NCI-H510A (cell line): Measurements from ENCODE around the gene VSNL1.

Experiments
- DNase-seq: peaks from one replicate; lab custom pipeline; 2025; lab: John Stamatoyannopoulos, UW

VSNL1 gene

GRCh38 chr2:17540093-17540812 is at the start of gene VSNL1:
TSS of gene VSNL1 (plus strand) at chr2:17540696. CDS start at chr2:17592075, 51,379 bp downstream.
- DNase-seq, result peak; percentile 82

DNA sequence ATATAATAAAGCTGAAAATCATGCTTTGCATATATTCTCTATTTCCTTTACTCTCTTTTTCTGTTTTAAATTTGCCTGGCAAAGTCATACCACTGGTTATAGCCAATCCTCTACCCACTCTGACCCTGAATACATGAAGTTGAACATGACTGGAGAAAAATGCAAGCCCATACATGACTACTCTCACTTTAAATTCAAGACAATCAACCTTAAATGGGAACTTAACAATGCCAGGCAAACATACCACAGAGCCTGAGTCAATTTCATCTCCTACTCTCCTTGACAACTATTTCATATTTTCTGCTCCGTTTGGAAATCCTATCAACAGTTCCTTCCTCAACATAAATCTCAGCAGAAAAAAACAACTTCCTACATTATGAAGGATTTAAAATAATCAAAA is 44.9 kb upstream of the VSNL1 start:
- DNase-seq, result no peak

DNA sequence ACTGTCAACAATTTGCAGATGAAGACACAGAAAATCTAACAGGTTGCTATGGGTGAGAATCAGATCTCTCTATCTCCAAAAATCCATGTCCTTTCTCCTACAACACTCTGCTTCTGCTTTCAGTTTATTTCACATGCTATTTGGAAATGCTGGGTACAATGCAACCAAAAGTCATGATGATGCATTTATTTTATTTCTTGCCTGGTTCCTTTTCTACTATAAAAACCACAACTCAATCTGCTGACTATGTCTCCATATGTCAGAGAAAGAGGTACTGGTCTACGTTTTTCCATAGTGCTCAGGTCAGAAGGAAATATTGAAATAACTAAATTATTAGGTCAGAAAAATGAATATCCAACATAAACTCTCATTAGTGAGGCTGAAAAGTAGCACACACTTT is 42.8 kb upstream of the VSNL1 start:
- no peak for DNase-seq

DNA sequence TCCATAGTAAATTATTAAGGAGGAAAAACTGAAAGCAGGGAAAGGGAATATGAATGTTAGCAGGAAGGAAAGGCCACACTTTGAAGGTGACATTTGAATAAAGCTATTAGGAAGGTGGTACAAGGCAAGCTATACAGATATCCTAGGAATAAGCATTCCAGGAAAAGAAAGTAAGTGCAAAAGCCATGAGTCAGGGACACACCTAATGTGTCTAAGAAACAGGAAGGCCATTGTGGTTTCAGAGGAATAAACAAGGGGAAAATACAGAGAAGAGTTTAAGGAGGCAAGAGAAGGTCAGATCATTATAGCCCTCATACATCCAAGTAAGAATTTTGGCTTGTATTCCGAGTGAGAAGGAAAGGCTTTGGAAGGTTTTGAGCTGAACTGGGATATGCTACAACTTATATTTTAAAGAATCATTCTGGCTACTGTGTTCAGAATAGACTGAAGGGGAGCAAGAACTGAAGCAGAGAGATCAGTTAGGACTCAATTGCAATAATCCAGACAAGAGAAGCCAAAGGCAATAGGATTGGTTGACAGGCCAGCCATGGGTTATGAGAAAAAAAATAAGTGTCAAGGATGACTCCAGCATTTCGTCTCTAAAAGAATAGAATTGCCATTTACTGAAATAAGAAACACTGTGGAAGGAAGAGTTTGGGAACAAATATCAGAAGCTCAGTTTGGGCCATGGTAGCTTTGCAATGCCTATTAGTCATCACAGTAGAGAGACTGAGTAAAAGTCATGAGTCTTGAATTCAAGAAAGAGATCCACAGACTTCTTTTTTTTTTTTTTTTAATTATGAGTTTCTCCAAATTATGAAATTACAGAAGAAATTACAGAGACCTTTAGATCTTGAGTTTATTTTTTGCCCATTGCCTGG is 33.5 kb upstream of the VSNL1 start:
- no peak for DNase-seq

- DNase-seq, result no peak
These were observed 24.8 kb upstream of the VSNL1 start for GRCh38 chr2:17515652-17516051.

GRCh38 chr2:17517481-17518211 is 22.9 kb upstream of the VSNL1 start:
- no peak for DNase-seq

GRCh38 chr2:17518212-17519154 is 22.0 kb upstream of the VSNL1 start, which contains the start of gene RAD51AP2:
TSS of gene RAD51AP2 (minus strand) at chr2:17518440. CDS start at chr2:17518415, 25 bp downstream.
- peak; percentile 65 for DNase-seq

- DNase-seq, result no peak
These were observed 21.0 kb upstream of the VSNL1 start for GRCh38 chr2:17519486-17519885.

DNA sequence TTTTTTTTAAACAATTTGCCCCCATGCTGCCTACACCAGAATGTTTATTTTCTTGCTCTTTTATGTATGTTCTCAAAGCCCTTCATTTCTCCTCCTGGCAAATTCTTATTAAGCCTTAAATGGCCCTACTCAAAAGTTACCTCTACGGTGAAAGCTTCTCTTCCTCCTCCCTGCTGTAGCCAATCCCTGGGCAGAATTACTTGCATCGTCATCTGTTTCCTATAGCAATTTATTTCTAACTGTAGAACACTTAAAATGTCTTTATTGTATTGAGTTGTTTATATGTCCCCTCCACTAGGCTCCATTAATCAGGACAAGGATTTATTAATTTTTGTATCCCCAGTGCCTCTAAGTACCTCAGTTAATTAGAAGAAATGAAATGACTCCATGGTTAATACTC is 19.7 kb upstream of the VSNL1 start:
- no peak for DNase-seq

DNA sequence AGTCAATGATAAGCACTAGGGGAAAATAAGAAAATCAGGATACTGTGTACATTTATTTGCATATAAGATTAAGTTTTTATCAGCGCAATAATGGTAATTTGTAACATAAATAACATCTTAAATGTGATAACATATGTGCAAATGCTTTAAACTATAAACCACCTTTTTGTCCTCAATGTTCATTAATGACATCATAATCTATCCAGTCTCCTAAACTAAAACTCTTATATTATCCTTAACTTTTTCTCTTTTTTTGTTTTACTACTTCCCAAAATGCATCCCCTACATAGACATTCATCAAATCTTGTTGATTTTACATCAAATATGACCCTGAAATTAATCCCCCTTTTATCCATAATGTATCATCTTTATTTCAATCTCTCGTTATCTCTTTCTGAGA is 18.9 kb upstream of the VSNL1 start:
- no peak for DNase-seq

- no peak for DNase-seq
These were observed 18.2 kb upstream of the VSNL1 start for GRCh38 chr2:17522303-17522702.

DNA sequence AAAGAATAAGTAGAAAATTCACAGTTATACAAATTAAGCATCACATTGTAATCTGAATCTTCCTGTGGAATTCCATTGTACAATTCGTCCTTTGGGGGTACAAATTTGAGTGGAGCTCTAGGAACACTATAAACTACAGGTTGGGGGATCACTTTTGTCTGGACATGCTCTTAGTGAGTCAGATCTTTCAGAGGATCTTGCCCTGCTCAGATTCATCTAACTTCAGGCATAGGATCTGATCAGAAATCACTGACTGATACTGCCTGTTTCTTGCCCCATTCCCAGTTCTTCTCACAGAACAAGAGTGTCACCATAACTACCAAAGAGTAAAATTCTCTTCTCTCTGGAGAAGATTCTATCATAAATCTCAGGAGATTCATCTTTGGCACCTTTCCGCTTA is 10.7 kb upstream of the VSNL1 start:
- DNase-seq, result no peak

- DNase-seq, result no peak
These were observed 7.0 kb upstream of the VSNL1 start for GRCh38 chr2:17533546-17533945.

- no peak for DNase-seq
These were observed 4.1 kb upstream of the VSNL1 start for GRCh38 chr2:17536416-17536815.

DNA sequence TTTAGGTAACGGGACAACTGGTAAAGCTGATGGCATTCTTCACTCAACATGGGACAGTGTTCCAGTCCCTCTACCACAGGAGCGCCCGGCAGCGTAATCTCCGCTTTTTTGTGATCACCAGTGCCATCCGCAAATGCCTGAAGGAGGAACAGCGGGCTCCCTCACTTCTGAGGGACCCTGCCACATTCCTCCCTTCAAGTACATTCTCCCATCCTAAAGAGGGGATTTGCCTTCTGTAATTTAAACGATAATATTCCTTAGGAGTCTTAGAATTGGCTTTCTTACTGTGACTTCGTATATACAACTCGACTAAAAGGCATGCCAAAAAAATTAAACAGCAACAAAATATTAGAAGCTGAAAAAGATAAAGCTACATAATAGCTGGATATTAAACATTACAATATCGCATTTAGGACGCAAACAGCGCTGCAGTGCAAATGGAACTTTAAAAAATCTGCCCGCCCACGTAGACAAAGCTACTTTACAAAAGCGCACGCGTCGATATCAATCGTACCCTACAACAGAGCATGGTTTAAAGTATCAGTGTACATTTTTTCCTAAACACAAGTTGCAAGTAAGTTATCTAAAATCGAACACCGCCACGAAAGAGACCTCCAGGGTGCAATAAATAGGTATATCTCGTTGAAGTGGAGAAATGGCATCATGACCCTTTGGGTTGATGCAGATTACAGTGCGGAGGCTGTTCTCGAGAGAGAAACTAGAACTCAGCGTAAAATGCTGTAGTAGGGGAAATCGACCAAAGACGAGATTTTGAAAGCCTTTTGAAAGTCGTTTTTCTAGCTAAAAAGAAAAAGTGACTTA is 2.3 kb upstream of the VSNL1 start:
- DNase-seq, result no peak

DNA sequence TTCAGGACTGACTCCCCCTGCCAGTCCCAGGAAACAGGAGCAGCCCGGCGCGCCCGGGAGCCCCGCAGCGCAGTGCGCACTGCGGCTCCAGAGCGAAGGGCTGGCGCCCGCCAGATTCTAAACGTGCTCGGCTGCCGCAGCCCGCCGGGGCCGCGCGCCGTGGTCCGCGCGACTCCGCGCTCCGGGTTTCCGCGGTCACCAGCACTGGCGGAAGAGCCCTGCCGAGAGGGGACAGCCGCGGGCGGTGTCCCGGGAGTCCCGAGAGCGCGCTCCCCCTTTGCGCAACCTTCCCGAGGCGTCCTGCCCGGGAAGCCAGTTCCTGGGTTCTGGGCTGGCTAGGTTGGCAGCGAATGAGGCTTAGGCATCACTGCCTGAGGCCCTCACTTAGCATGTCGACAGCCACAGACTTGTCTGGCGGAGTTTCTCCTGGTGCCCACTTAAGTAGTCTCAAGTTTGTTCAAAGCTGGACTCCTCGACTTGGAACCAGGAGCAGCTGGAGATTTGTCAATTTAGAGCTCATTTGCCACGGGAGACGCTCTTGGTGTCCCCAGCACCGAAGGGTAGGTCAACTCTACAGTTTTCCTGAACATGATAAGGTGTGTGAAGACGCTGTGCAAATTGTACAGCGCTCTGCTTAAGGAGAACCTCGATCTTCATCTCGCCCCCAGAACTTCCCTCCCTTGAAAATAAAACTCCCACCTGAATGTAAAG is 1.5 kb upstream of the VSNL1 start:
- peak; percentile 32 for DNase-seq

DNA sequence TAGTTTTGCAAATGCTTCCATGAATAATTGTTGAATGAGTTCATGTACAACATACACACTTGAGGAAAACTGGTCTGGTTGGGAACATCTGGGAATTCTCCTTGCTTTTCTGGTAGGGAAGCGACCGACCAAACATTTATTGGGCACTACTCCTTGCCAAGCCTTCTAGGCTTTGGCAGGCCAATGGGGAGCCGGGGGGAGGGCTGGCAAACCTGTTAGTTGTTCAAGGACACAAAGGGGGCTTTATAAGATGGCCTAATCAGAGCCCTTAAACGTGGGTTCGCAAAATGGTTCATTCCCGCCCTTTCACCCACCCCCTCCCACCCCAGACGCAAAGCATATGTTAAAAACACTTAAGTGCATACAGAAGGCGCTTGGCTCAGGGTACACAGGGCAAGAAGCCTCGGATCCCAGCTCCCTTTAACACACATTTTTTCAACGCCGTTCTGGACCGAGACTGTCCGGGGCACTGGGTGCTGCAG is 844 bp upstream of the VSNL1 start:
- DNase-seq, result peak; percentile 31

DNA sequence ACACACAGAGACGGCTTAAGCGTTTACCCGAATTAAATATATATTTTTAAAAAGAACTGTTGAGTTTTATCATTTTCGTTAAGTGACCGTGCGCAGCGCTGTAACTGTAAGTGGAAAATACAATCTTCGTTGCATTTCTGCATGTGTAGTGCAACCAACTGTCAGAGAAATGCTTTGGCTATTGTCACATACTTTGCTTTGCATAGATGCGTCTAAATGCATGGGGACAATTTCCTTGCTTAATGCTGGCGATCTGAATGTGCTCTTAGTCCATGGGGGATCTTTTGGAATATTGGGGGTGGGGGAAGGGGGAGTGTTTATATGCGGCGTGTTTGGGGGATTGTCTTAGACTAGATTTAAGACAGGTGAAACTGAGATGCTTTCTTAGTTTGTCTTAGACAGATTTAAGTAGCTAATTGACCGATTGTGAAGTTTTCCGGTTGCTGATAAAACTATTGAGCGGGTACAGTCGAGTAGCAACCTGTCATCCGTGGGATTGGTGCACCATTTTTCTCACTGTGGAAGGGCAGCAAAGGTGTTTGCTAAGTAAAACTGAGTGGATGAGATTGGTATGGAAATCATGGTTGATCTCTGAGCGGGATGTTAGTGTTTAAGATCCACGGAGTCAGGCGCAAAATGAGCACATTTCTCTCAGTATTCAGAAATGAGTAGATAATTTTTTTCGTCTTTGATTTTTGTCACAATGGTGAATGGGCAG is 476 bp downstream of the VSNL1 start:
- DNase-seq, result no peak

DNA sequence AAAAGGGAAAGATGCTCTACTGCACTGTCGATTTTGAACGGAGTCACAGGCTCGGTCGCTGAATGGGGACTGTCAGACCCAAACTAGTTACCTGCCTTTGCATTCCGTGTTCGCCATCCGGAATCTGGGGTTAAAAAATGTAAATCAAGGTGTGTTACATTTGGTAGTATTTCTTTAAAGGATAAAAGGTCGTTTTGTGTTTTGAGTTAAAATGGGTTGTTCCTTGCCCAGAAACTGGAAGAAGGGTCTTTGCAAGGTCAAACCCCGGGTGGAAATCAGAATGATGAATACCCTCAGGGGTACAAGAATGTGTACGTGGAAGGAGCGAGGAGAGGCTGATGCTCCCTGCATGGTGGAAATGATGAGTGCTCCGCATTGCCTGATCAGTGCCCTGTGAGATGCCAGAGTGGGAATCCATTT is 1.0 kb downstream of the VSNL1 start:
- no peak for DNase-seq
